Fibroblast of skin of abdomen (primary cell): Measurements from ENCODE around the gene ADARB2.
"Not testable (repeated sequence)": the region's sequence is repeated elsewhere in the genome, so short reads cannot be mapped to it uniquely, and the experiment has no call there.

Experiments used
- DNase-seq: peaks from one replicate; pipeline ENCODE4 v3.0.0-alpha.2; 2013

Gene ADARB2

GRCh38 chr10:1419796-1420610 is 317.3 kb downstream of the ADARB2 start:
- no peak for DNase-seq

GRCh38 chr10:1418031-1418550 is 319.2 kb downstream of the ADARB2 start:
- no peak for DNase-seq

GRCh38 chr10:1417574-1417973 is 319.8 kb downstream of the ADARB2 start:
- DNase-seq = no peak

- DNase-seq = no peak
Measured at GRCh38 chr10:1416456-1417037, 320.8 kb downstream of the ADARB2 start.

- no peak for DNase-seq
Measured at GRCh38 chr10:1414893-1415292, 322.4 kb downstream of the ADARB2 start.

- DNase-seq = not testable (repeated sequence)
Measured at GRCh38 chr10:1414346-1414745, 323.0 kb downstream of the ADARB2 start.

- DNase-seq = no peak
Measured at GRCh38 chr10:1413823-1414222, 323.5 kb downstream of the ADARB2 start.

GRCh38 chr10:1413256-1413655 is 324.1 kb downstream of the ADARB2 start:
- DNase-seq = no peak

- DNase-seq = no peak
Measured at GRCh38 chr10:1412531-1413189, 324.7 kb downstream of the ADARB2 start.

GRCh38 chr10:1411956-1412355 is 325.4 kb downstream of the ADARB2 start:
- no peak for DNase-seq

GRCh38 chr10:1411451-1411850 is 325.9 kb downstream of the ADARB2 start:
- no peak for DNase-seq

- no peak for DNase-seq
Measured at GRCh38 chr10:1410469-1411395, 326.6 kb downstream of the ADARB2 start.

- no peak for DNase-seq
Measured at GRCh38 chr10:1410032-1410431, 327.3 kb downstream of the ADARB2 start.

- no peak for DNase-seq
Measured at GRCh38 chr10:1409392-1409791, 327.9 kb downstream of the ADARB2 start.

- no peak for DNase-seq
Measured at GRCh38 chr10:1408651-1409367, 328.5 kb downstream of the ADARB2 start.

GRCh38 chr10:1406967-1407945 is 330.1 kb downstream of the ADARB2 start:
- no peak for DNase-seq

GRCh38 chr10:1406132-1406966 is 331.0 kb downstream of the ADARB2 start:
- DNase-seq = no peak

GRCh38 chr10:1404323-1405260 is 332.7 kb downstream of the ADARB2 start:
- no peak for DNase-seq
